Endodermal cell (in vitro differentiated cells): ENCODE measurements around the gene LRRC73. TPM values are rescaled to one million over a fixed set of nuclear protein-coding genes. Genes with fewer than 3 reads are reported as not detected.

Experiments used
- DNase-seq: peaks from one replicate; pipeline ENCODE4 v3.0.0-alpha.2; 2017
- H3K27ac ChIP-seq: 2 replicates; pipeline ENCODE4 v1.5.1; 2013; ENCODE audit warnings: mild to moderate bottlenecking, low read depth, low read length, moderate library complexity
- H3K27me3 ChIP-seq: 2 replicates; pipeline ENCODE4 v1.6.1; 2013; ENCODE audit warnings: mild to moderate bottlenecking, low read length, moderate library complexity; ENCODE audit not compliant: insufficient read depth, control insufficient read depth, poor library complexity, severe bottlenecking
- H3K36me3 ChIP-seq: 2 replicates; pipeline ENCODE4 v1.7.0; 2013; ENCODE audit warnings: mild to moderate bottlenecking, low read length, moderate library complexity; ENCODE audit not compliant: control insufficient read depth, insufficient read depth
- H3K4me1 ChIP-seq: one replicate; pipeline ENCODE4 v1.7.0; 2013; ENCODE audit warnings: low read length; ENCODE audit not compliant: control insufficient read depth, insufficient read depth
- H3K4me3 ChIP-seq: 2 replicates; pipeline ENCODE4 v1.5.1; 2013; ENCODE audit warnings: mild to moderate bottlenecking, low read length, moderate library complexity
- H3K9ac ChIP-seq: 2 replicates; pipeline ENCODE4 v1.6.1; 2013; ENCODE audit warnings: mild to moderate bottlenecking, low read length, moderate library complexity; ENCODE audit not compliant: poor library complexity, severe bottlenecking; ENCODE audit errors: extremely low read depth
- H3K9me3 ChIP-seq: 2 replicates; pipeline ENCODE4 v1.6.1; 2013; ENCODE audit warnings: mild to moderate bottlenecking, low read length, moderate library complexity; ENCODE audit not compliant: control insufficient read depth
- H3K27ac Mint-ChIP-seq: 2 replicates; pipeline ENCODE4 v1.8.0; 2020; ENCODE audit warnings: mixed read lengths
- H3K27me3 Mint-ChIP-seq: 2 replicates; pipeline ENCODE4 v1.8.0; 2021; ENCODE audit warnings: mild to moderate bottlenecking, mixed read lengths; ENCODE audit not compliant: insufficient read depth
- H3K36me3 Mint-ChIP-seq: 2 replicates; pipeline ENCODE4 v1.8.0; 2020; ENCODE audit warnings: low read depth, mixed read lengths
- H3K4me1 Mint-ChIP-seq: 2 replicates; pipeline ENCODE4 v1.8.0; 2020; ENCODE audit warnings: mixed read lengths
- H3K4me3 Mint-ChIP-seq: 2 replicates; pipeline ENCODE4 v1.8.0; 2020; ENCODE audit warnings: mild to moderate bottlenecking, moderate library complexity, mixed read lengths
- H3K9me3 Mint-ChIP-seq: 2 replicates; pipeline ENCODE4 v1.8.0; 2020; ENCODE audit warnings: mild to moderate bottlenecking, mixed read lengths
- WGBS, 2 experiments: methylation state at CpG; one replicate each; pipeline versions ENCODE4 v1.1.5 to v1.1.7; 2013; ENCODE audit warnings: missing lambda C conversion rate in 2 of 2, mixed read lengths in 1 of 2; ENCODE audit not compliant: insufficient coverage in 1 of 2, insufficient read length in 1 of 2; 5-methylcytosine and 5-hydroxymethylcytosine counted together
- total RNA-seq, 2 donors: library from RNA; stranded (reverse); fragmentation: NEBNext Ultra II Directional in 1 of 2; extraction: Animal tissue kit (Norgen Biotek cat#: 25700) in 1 of 2; gene quantifications; 2 replicates in 1 of 2; 3 replicates in 1 of 2; pipeline ENCODE4 v1.2.1, GENCODE V29; 2021
- TF ChIP-seq, protein P1 (sequence below): fragments of 200-600 bp; sonication (generic); conservative IDR thresholded peaks from 2 replicates; pipeline ENCODE4 v1.5.0; 2021; ENCODE audit warnings: antibody characterized with exemption, mild to moderate bottlenecking

Gene LRRC73
- total RNA-seq, 2 donors from 2014 or later: 0.46 to 0.64 TPM

DNA sequence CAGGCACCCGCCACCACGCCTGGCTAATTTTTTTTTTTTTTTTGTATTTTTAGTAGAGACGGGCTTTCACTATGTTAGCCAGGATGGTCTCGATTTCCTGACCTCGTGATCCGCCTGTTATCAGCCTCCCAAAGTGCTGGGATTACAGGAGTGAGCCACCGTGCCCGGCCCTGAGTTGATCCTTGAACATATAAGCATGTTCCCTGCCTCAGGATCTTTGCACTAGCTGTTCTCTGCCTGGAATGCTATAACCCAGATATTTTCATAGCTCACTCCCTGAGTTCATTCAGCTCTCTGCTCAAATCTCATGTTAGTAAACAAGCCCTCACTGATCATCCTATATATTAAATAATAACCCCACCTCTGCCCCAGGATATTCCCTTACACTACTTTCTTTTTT, 45.8 kb downstream of the LRRC73 start:
- TF ChIP-seq, protein P1, sequence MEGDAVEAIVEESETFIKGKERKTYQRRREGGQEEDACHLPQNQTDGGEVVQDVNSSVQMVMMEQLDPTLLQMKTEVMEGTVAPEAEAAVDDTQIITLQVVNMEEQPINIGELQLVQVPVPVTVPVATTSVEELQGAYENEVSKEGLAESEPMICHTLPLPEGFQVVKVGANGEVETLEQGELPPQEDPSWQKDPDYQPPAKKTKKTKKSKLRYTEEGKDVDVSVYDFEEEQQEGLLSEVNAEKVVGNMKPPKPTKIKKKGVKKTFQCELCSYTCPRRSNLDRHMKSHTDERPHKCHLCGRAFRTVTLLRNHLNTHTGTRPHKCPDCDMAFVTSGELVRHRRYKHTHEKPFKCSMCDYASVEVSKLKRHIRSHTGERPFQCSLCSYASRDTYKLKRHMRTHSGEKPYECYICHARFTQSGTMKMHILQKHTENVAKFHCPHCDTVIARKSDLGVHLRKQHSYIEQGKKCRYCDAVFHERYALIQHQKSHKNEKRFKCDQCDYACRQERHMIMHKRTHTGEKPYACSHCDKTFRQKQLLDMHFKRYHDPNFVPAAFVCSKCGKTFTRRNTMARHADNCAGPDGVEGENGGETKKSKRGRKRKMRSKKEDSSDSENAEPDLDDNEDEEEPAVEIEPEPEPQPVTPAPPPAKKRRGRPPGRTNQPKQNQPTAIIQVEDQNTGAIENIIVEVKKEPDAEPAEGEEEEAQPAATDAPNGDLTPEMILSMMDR: no peak
- DNase-seq: no peak
- H3K27me3 Mint-ChIP-seq: peaks cover 24% of the 10 kb centered on the region
- Histone ChIP-seq H3K27me3 (peaks cover 11% of the 10 kb centered on the region), H3K27ac (no peak overlapping the region), H3K4me3 (no peak overlapping the region), H3K36me3 (no peaks in the 10 kb centered on the region), H3K4me1 (peaks cover 7% of the 10 kb centered on the region), H3K9me3 (no peaks in the 10 kb centered on the region), H3K9ac (no peak overlapping the region)
- peaks cover 8% of the 10 kb centered on the region for H3K4me1 Mint-ChIP-seq
- H3K9me3 Mint-ChIP-seq: no peaks in the 10 kb centered on the region
- H3K36me3 Mint-ChIP-seq: no peaks in the 10 kb centered on the region
- WGBS, 2 experiments: 94 to 97% methylated on average over 6 to 8 of the region's 8 CpGs
- no peak overlapping the region for H3K27ac Mint-ChIP-seq
- no peak overlapping the region for H3K4me3 Mint-ChIP-seq

DNA sequence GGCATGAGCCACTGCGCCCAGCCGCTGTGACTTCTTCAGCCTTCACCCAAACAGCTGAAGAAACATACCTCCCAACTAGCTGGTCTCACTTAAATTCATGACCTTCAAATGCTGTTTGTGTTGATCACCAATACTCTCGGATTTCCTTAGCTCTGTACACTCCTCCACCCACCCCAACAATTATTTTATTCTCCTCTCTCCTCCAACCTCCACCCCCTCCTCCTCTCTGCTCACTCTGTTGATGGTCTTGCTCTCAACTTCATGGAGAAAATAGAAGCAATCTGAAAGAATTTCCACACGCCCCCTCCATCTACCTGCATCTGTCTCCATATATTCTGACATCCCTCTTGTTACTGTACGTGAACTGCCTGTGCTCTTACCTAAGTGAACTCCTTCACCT, 48.2 kb downstream of the LRRC73 start:
- Histone ChIP-seq H3K27ac (no peak overlapping the region), H3K27me3 (peaks cover 22% of the 10 kb centered on the region), H3K9ac (no peak overlapping the region), H3K4me3 (no peak overlapping the region), H3K9me3 (no peaks in the 10 kb centered on the region), H3K4me1 (no peaks in the 10 kb centered on the region), H3K36me3 (no peaks in the 10 kb centered on the region)
- no peaks in the 10 kb centered on the region for H3K4me1 Mint-ChIP-seq
- no peaks in the 10 kb centered on the region for H3K36me3 Mint-ChIP-seq
- 75 to 78% methylated on average over 5 of the region's 5 CpGs for WGBS, 2 experiments
- peaks cover 33% of the 10 kb centered on the region for H3K27me3 Mint-ChIP-seq
- H3K9me3 Mint-ChIP-seq: no peaks in the 10 kb centered on the region
- no peak overlapping the region for H3K4me3 Mint-ChIP-seq
- no peak for DNase-seq
- no peak overlapping the region for H3K27ac Mint-ChIP-seq
- TF ChIP-seq, protein P1: no peak

DNA sequence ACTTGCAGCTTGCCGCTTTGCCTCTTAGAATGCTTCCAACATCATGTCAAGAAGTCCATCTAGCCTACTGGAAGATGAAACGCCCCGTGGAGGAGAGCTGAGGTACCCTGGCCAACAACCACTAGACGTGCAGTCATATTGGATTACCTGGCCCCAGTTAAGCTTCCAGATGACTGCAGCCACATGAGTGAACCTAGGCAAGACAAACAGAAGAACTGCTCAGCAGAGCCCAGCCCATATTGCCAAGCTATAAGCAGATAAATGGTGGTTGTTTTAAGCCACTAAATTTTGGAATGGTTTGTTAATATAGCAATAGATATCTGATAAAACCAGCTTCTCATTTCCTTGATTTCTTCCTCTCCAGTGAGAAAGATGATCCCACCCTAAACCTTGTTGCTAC, 50.1 kb downstream of the LRRC73 start:
- Mint-ChIP-seq H3K27ac (no peak overlapping the region), H3K4me1 (peaks cover 6% of the 10 kb centered on the region), H3K9me3 (no peaks in the 10 kb centered on the region), H3K27me3 (peaks cover 47% of the 10 kb centered on the region), H3K4me3 (no peak overlapping the region), H3K36me3 (no peaks in the 10 kb centered on the region)
- Histone ChIP-seq H3K9me3 (no peaks in the 10 kb centered on the region), H3K9ac (no peak overlapping the region), H3K27ac (no peak overlapping the region), H3K4me1 (no peaks in the 10 kb centered on the region), H3K27me3 (peaks cover 39% of the 10 kb centered on the region), H3K4me3 (no peak overlapping the region), H3K36me3 (no peaks in the 10 kb centered on the region)
- TF ChIP-seq, protein P1: no peak
- DNase-seq: no peak
- 85 to 86% methylated on average over 4 of the region's 4 CpGs for WGBS, 2 experiments
